Keratinocyte (primary cell): ENCODE data around the gene SRXN1. TPM values are rescaled to one million over a fixed set of nuclear protein-coding genes. Genes with fewer than 3 reads are reported as not detected.

Source experiments
- DNase-seq: peaks from one replicate; pipeline ENCODE4 v3.0.0-alpha.2; 2011; ENCODE audit warnings: low read depth, missing footprints, low spot score
- FAIRE-seq: peaks from 2 replicates; lab custom pipeline; 2011; peaks lifted over from hg19 to GRCh38; lab: Jason Lieb, UNC
- H2AFZ ChIP-seq: 2 replicates; pipeline ENCODE4 v1.6.0; 2012; ENCODE audit warnings: low read length, control low read depth, inconsistent platforms; ENCODE audit not compliant: control insufficient read depth
- H3K27ac ChIP-seq: 2 replicates; pipeline ENCODE4 v1.5.1; 2011; ENCODE audit warnings: low read length; ENCODE audit not compliant: control insufficient read depth, insufficient read depth
- H3K27me3 ChIP-seq: 3 replicates; pipeline ENCODE4 v1.6.0; 2011; ENCODE audit warnings: low read length; ENCODE audit not compliant: control insufficient read depth, insufficient read depth; ENCODE audit errors: extremely low read depth
- H3K36me3 ChIP-seq, 2 experiments: 2 replicates in 1 of 2; 3 replicates in 1 of 2; pipeline ENCODE4 v1.5.1; 2011; ENCODE audit warnings: low read length in 2 of 2, mild to moderate bottlenecking in 1 of 2; ENCODE audit not compliant: control insufficient read depth in 2 of 2, insufficient read depth in 2 of 2; ENCODE audit errors: extremely low read depth in 1 of 2
- H3K4me1 ChIP-seq: 3 replicates; pipeline ENCODE4 v1.5.1; 2011; ENCODE audit warnings: low read length; ENCODE audit not compliant: control insufficient read depth, insufficient read depth; ENCODE audit errors: extremely low read depth
- H3K4me2 ChIP-seq: 3 replicates; pipeline ENCODE4 v1.6.0; 2011; ENCODE audit warnings: low read depth, low read length; ENCODE audit not compliant: control insufficient read depth, insufficient read depth; ENCODE audit errors: extremely low read depth
- H3K4me3 ChIP-seq, 3 experiments: fragments of 200-600 bp in 1 of 3; sonication (generic) in 1 of 3; 2 replicates in 2 of 3; 3 replicates in 1 of 3; pipeline ENCODE4 v1.5.1; 2011 to 2016; ENCODE audit warnings: low read length in 3 of 3, mild to moderate bottlenecking in 3 of 3, control low read depth in 2 of 3, inconsistent platforms in 1 of 3, low read depth in 1 of 3, mixed read lengths in 1 of 3, mixed run types in 1 of 3, moderate library complexity in 1 of 3; ENCODE audit not compliant: control insufficient read depth in 2 of 3, insufficient read depth in 2 of 3; ENCODE audit errors: extremely low read depth in 1 of 3
- H3K79me2 ChIP-seq: 2 replicates; pipeline ENCODE4 v1.6.0; 2012; ENCODE audit warnings: low read length; ENCODE audit not compliant: control insufficient read depth, insufficient read depth
- H3K9ac ChIP-seq: 3 replicates; pipeline ENCODE4 v1.6.0; 2011; ENCODE audit warnings: low read length; ENCODE audit not compliant: control insufficient read depth, insufficient read depth; ENCODE audit errors: extremely low read depth
- H3K9me1 ChIP-seq: 3 replicates; pipeline ENCODE4 v1.6.0; 2011; ENCODE audit warnings: low read length; ENCODE audit not compliant: control insufficient read depth, insufficient read depth; ENCODE audit errors: extremely low read depth
- H3K9me3 ChIP-seq: 2 replicates; pipeline ENCODE4 v1.5.1; 2012; ENCODE audit warnings: low read depth, low read length; ENCODE audit not compliant: control insufficient read depth
- H4K20me1 ChIP-seq: 3 replicates; pipeline ENCODE4 v1.6.0; 2011; ENCODE audit warnings: low read length; ENCODE audit not compliant: control insufficient read depth, insufficient read depth; ENCODE audit errors: extremely low read depth
- EZH2 ChIP-seq: IDR thresholded peaks from one replicate; pipeline ENCODE4 v1.6.1; 2012; ENCODE audit warnings: inconsistent platforms, mild to moderate bottlenecking, low read length, moderate library complexity
- dilution Hi-C: fragments of 300-500 bp; cut with MboI; formaldehyde crosslinking; loops from one replicate; pipeline ENCODE4 v1.7.0; 2020; ENCODE audit warnings: low sequenced_read_pairs; ENCODE audit not compliant: extremely low pct_ligation_motif_present
- polyA plus RNA-seq, 5 experiments: library from polyadenylated mRNA; depleted of rRNA in 3 of 5; stranded (reverse) in 3 of 5; stranded (forward) in 1 of 5; unstranded in 1 of 5; fragments of >200 nt; gene quantifications; 1 replicate in 1 of 5; 2 replicates in 3 of 5; 3 replicates in 1 of 5; pipeline versions ENCODE4 v1.2.1 to v1.2.3, GENCODE V29; 2011 to 2012; ENCODE audit warnings: missing spikeins in 2 of 5, low read depth in 1 of 5, low replicate concordance in 1 of 5
- TF ChIP-seq, protein P1 (sequence below), 3 experiments: IDR thresholded peaks in 1 of 3; conservative IDR thresholded peaks in 1 of 3; optimal IDR thresholded peaks in 1 of 3; 2 replicates in 2 of 3; 3 replicates in 1 of 3; pipeline versions ENCODE3 to v1.5.1; 2011; ENCODE audit warnings: low read length in 3 of 3, mild to moderate bottlenecking in 3 of 3, moderate library complexity in 2 of 3, control low read depth in 1 of 3, inconsistent platforms in 1 of 3; ENCODE audit not compliant: insufficient read depth in 2 of 3; ENCODE audit errors: extremely low read depth in 1 of 3

The SRXN1 gene
- polyA plus RNA-seq, 1 donor (not counting 4 experiments of a cell fraction or from before 2014, with no cell fraction given), result 51.7 TPM

DNA sequence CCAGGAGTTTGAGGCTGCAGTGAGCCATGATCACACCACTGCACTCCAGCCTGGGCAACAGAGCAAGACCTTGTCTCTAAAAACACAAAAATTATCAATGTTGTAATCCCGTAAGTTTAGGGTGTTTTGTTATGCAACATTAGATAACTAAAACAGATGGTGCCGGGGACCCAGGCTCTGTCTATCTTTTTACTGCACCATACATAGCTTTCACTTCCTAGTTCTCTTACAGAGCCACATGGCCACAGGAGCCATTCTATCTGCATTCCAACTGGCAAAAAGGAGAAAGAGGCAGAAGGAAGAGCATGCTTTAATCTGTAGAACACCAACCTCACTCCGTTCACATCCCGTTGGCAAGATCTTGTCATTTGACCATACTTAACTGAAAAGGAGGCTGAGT is 37.5 kb downstream of the SRXN1 start:
- no peaks in the 10 kb centered on the region for H3K79me2 ChIP-seq
- H3K27ac ChIP-seq, result no peak overlapping the region
- no peaks in the 10 kb centered on the region for H3K9me1 ChIP-seq
- no peak overlapping the region for H3K4me3 ChIP-seq
- dilution Hi-C loops, result no loop called here
- H2AFZ ChIP-seq, result no peak overlapping the region
- no peaks in the 10 kb centered on the region for H4K20me1 ChIP-seq
- H3K9me3 ChIP-seq, result no peaks in the 10 kb centered on the region
- H3K4me1 ChIP-seq, result no peaks in the 10 kb centered on the region
- no peaks in the 10 kb centered on the region for H3K36me3 ChIP-seq
- DNase-seq (no peak), FAIRE-seq (no peak)
- no peak overlapping the region for H3K9ac ChIP-seq
- TF ChIP-seq, protein P1, sequence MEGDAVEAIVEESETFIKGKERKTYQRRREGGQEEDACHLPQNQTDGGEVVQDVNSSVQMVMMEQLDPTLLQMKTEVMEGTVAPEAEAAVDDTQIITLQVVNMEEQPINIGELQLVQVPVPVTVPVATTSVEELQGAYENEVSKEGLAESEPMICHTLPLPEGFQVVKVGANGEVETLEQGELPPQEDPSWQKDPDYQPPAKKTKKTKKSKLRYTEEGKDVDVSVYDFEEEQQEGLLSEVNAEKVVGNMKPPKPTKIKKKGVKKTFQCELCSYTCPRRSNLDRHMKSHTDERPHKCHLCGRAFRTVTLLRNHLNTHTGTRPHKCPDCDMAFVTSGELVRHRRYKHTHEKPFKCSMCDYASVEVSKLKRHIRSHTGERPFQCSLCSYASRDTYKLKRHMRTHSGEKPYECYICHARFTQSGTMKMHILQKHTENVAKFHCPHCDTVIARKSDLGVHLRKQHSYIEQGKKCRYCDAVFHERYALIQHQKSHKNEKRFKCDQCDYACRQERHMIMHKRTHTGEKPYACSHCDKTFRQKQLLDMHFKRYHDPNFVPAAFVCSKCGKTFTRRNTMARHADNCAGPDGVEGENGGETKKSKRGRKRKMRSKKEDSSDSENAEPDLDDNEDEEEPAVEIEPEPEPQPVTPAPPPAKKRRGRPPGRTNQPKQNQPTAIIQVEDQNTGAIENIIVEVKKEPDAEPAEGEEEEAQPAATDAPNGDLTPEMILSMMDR (optimal IDR thresholded peaks at IDR 0.05 in 1 of 3, IDR thresholded peaks at IDR 0.05 in 1 of 3, conservative IDR thresholded peaks at IDR 0.05 in 1 of 3; ENCODE audit: extremely low read depth in 1 of 3, insufficient read depth in 2 of 3, low read length in 3 of 3), result no peak
- TF ChIP-seq EZH2, result no peak
- no peak overlapping the region for H3K4me2 ChIP-seq
- peaks cover 34% of the 10 kb centered on the region for H3K27me3 ChIP-seq

DNA sequence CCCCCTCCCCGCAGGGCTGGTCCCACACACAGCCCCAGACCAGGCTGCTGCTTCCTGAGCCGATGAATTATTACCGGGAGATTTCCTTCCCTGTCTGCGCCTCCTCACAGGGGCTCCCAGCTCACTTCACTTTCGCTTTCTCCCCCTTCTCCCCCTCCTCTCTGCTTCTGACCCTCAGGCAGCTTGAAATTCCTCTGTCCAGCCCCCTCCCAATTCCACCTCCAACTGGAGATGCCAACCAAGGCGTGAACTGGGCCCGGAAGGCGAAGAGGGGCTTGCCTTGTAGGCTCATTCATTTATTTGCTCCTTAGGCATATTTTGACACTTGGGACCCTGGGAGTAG is 41.2 kb downstream of the SRXN1 start:
- H3K9ac ChIP-seq, result no peak overlapping the region
- no peaks in the 10 kb centered on the region for H4K20me1 ChIP-seq
- TF ChIP-seq EZH2, result no peak
- TF ChIP-seq, protein P1 (optimal IDR thresholded peaks at IDR 0.05 in 1 of 3, IDR thresholded peaks at IDR 0.05 in 1 of 3, conservative IDR thresholded peaks at IDR 0.05 in 1 of 3; ENCODE audit: extremely low read depth in 1 of 3, insufficient read depth in 2 of 3, low read length in 3 of 3), result no peak
- no peaks in the 10 kb centered on the region for H3K36me3 ChIP-seq
- FAIRE-seq (no peak), DNase-seq (no peak)
- no peak overlapping the region for H3K27ac ChIP-seq
- H3K27me3 ChIP-seq, result peaks cover 61% of the 10 kb centered on the region
- dilution Hi-C loops, result no loop called here
- H3K4me1 ChIP-seq, result no peaks in the 10 kb centered on the region
- no peak overlapping the region for H2AFZ ChIP-seq
- no peak overlapping the region for H3K4me2 ChIP-seq
- no peak overlapping the region for H3K4me3 ChIP-seq
- no peaks in the 10 kb centered on the region for H3K9me1 ChIP-seq
- H3K79me2 ChIP-seq, result no peaks in the 10 kb centered on the region
- H3K9me3 ChIP-seq, result no peaks in the 10 kb centered on the region
